ENCODE results near the gene KIF22.

Gene KIF22

GRCh38 chr16:29824589-29825144 is 34.1 kb downstream of the KIF22 start:
- no peaks in the 10 kb centered on the region for H3K36me3 ChIP-seq (ENCODE audit: insufficient read depth)
- no peak overlapping the region for H3K4me3 ChIP-seq (IDR thresholded peaks at IDR 0.05; ENCODE audit: insufficient read depth, low read depth, low read length)
- peak overlapping the region; percentile 74 for H3K4me2 ChIP-seq
- TF ChIP-seq, protein P1, sequence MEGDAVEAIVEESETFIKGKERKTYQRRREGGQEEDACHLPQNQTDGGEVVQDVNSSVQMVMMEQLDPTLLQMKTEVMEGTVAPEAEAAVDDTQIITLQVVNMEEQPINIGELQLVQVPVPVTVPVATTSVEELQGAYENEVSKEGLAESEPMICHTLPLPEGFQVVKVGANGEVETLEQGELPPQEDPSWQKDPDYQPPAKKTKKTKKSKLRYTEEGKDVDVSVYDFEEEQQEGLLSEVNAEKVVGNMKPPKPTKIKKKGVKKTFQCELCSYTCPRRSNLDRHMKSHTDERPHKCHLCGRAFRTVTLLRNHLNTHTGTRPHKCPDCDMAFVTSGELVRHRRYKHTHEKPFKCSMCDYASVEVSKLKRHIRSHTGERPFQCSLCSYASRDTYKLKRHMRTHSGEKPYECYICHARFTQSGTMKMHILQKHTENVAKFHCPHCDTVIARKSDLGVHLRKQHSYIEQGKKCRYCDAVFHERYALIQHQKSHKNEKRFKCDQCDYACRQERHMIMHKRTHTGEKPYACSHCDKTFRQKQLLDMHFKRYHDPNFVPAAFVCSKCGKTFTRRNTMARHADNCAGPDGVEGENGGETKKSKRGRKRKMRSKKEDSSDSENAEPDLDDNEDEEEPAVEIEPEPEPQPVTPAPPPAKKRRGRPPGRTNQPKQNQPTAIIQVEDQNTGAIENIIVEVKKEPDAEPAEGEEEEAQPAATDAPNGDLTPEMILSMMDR (conservative IDR thresholded peaks at IDR 0.05; ENCODE audit: low read depth, low read length) = no peak
- no peak overlapping the region for H3K9ac ChIP-seq
- peak overlapping the region; percentile 42 for H3K27ac ChIP-seq
- peak overlapping the region; percentile 51 for H2AFZ ChIP-seq (ENCODE audit: low read depth)
- H4K20me1 ChIP-seq (ENCODE audit: insufficient read depth) = no peaks in the 10 kb centered on the region
- peaks cover 49% of the 10 kb centered on the region for H3K4me1 ChIP-seq (ENCODE audit: low read depth, poor library complexity, severe bottlenecking)
- H3K79me2 ChIP-seq (ENCODE audit: insufficient read depth, low read depth) = peaks cover 3% of the 10 kb centered on the region; the same call in 1 of the 2 replicates
- no peaks in the 10 kb centered on the region for H3K27me3 ChIP-seq (ENCODE audit: insufficient read depth, low read depth)

DNA sequence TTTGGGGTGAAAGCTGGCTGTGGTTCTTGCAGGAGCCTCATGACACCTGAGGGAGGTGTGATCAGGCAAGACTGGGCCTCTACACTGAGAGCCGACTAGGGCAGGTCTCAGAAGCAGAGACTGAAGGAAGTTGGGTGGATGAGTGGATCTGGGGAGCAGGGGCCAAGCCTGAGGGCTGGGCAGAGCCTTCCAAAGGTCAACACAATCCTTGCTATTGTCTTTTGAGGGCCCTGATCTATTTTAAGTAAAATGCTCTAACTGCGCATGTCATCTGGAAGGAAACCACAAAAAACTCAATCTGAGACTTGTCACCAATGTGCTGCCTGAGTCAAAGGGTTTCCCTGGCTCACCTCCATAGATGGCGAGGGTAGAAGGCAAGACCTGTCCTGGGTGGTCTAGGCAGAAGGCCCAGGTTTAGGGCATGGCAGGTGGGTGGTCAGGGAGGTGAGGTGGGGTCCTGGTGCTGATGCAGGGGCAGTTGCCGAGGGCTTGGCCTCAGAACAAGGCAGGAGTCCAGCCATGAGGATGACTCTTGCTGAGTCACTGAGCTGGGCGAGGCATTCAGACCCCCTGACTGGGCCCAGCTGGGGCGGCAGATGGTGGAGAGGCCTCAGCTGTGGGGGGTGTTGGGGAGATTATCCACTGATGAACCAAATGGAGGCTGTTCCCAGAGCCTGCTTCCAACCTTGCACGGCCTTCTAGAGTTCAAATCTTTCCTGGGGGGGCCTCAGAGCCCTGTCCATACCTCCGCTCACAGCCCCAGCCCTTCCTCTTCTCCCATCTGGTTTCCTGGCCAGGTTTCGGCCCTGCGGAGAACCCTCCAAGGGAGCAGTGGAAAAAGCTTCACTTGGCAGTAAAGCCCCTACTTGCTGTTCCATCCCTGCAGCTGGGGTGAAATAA is 34.8 kb downstream of the KIF22 start:
- Histone ChIP-seq H3K9ac (peak overlapping the region; percentile 42; the same call in 1 of the 2 replicates), H3K27me3 (ENCODE audit: insufficient read depth, low read depth) (no peaks in the 10 kb centered on the region), H3K4me3 (IDR thresholded peaks at IDR 0.05; ENCODE audit: insufficient read depth, low read depth, low read length) (no peak overlapping the region), H3K27ac (peak overlapping the region; percentile 42), H3K79me2 (ENCODE audit: insufficient read depth, low read depth) (peaks cover 3% of the 10 kb centered on the region; the same call in 1 of the 2 replicates), H2AFZ (ENCODE audit: low read depth) (peak overlapping the region; percentile 51), H3K4me1 (ENCODE audit: low read depth, poor library complexity, severe bottlenecking) (peaks cover 42% of the 10 kb centered on the region), H4K20me1 (ENCODE audit: insufficient read depth) (no peaks in the 10 kb centered on the region), H3K36me3 (ENCODE audit: insufficient read depth) (no peaks in the 10 kb centered on the region), H3K4me2 (peak overlapping the region; percentile 74)
- TF ChIP-seq, protein P1 (conservative IDR thresholded peaks at IDR 0.05; ENCODE audit: low read depth, low read length) = no peak

- H3K27ac ChIP-seq = no peak overlapping the region
- H3K27me3 ChIP-seq (ENCODE audit: insufficient read depth, low read depth) = no peaks in the 10 kb centered on the region
- TF ChIP-seq, protein P1 (conservative IDR thresholded peaks at IDR 0.05; ENCODE audit: low read depth, low read length) = no peak
- H3K4me1 ChIP-seq (ENCODE audit: low read depth, poor library complexity, severe bottlenecking) = peaks cover 34% of the 10 kb centered on the region
- no peaks in the 10 kb centered on the region for H4K20me1 ChIP-seq (ENCODE audit: insufficient read depth)
- H3K4me2 ChIP-seq = no peak overlapping the region
- no peak overlapping the region for H3K9ac ChIP-seq
- H3K79me2 ChIP-seq (ENCODE audit: insufficient read depth, low read depth) = peaks cover 3% of the 10 kb centered on the region; the same call in 1 of the 2 replicates
- no peak overlapping the region for H2AFZ ChIP-seq (ENCODE audit: low read depth)
- H3K4me3 ChIP-seq (IDR thresholded peaks at IDR 0.05; ENCODE audit: insufficient read depth, low read depth, low read length) = no peak overlapping the region
- no peaks in the 10 kb centered on the region for H3K36me3 ChIP-seq (ENCODE audit: insufficient read depth)
These were observed 35.8 kb downstream of the KIF22 start for GRCh38 chr16:29826342-29826695.

- H2AFZ ChIP-seq (ENCODE audit: low read depth) = no peak overlapping the region
- no peaks in the 10 kb centered on the region for H4K20me1 ChIP-seq (ENCODE audit: insufficient read depth)
- no peak overlapping the region for H3K9ac ChIP-seq
- TF ChIP-seq, protein P1 (conservative IDR thresholded peaks at IDR 0.05; ENCODE audit: low read depth, low read length) = no peak
- no peak overlapping the region for H3K4me2 ChIP-seq
- peaks cover 3% of the 10 kb centered on the region for H3K4me1 ChIP-seq (ENCODE audit: low read depth, poor library complexity, severe bottlenecking)
- no peaks in the 10 kb centered on the region for H3K79me2 ChIP-seq (ENCODE audit: insufficient read depth, low read depth)
- H3K27me3 ChIP-seq (ENCODE audit: insufficient read depth, low read depth) = no peaks in the 10 kb centered on the region
- H3K27ac ChIP-seq = no peak overlapping the region
- no peaks in the 10 kb centered on the region for H3K36me3 ChIP-seq (ENCODE audit: insufficient read depth)
- no peak overlapping the region for H3K4me3 ChIP-seq (IDR thresholded peaks at IDR 0.05; ENCODE audit: insufficient read depth, low read depth, low read length)
These were observed 40.2 kb downstream of the KIF22 start for GRCh38 chr16:29830774-29831173.

All from KMS-11 (cell line).